ENCODE results near the gene GAL3ST1. TPM values are rescaled to one million over a fixed set of nuclear protein-coding genes. Genes with fewer than 3 reads are reported as not detected.

Gene GAL3ST1
- polyA plus RNA-seq, 1 of the 3 experiments (the other 2 are of a cell fraction) = not detected

GRCh38 chr22:30610299-30610698 is 35.8 kb upstream of the GAL3ST1 start:
- peaks cover 4% of the 10 kb centered on the region for H3F3A ChIP-seq (replicated peaks; ENCODE audit: insufficient read depth)
- no peaks in the 10 kb centered on the region for H3K27me3 ChIP-seq (ENCODE audit: insufficient read depth)
- H3K36me3 ChIP-seq (replicated peaks in 1 of 2; ENCODE audit: control insufficient read depth in 1 of 2, insufficient read depth in 2 of 2, low read length in 1 of 2) = no peaks in the 10 kb centered on the region
- H3K4me3 ChIP-seq (ENCODE audit: low read depth in 2 of 2, low read length in 1 of 2) = no peak overlapping the region
- ChIA-PET CTCF (interaction anchor here (1.1 kb wide), 1 partner anchor 24 kb away, joined by 3 read pairs; no protein-coding TSS in a partner anchor), POLR2A (no interaction called here)
- no peaks in the 10 kb centered on the region for H3K9me2 ChIP-seq
- WGBS (ENCODE audit: low lambda C conversion rate) = 72% methylated on average over 7 of the region's 7 CpGs
- no peaks in the 10 kb centered on the region for H3K9me3 ChIP-seq
- TF ChIP-seq TAF1 (IDR thresholded peaks at IDR 0.05; ENCODE audit: borderline replicate concordance, low read depth, low read length) (no peak), CHD2 (IDR thresholded peaks at IDR 0.05; ENCODE audit: low read length, partially characterized antibody) (no peak), NFIC (IDR thresholded peaks at IDR 0.05; ENCODE audit: borderline replicate concordance) (no peak), MXI1 (IDR thresholded peaks at IDR 0.05; ENCODE audit: low read depth, low read length) (no peak), RXRA (IDR thresholded peaks at IDR 0.05; ENCODE audit: borderline replicate concordance, low read depth) (no peak), SIN3A (IDR thresholded peaks at IDR 0.05; ENCODE audit: borderline replicate concordance, low read depth, low read length) (no peak), YY1 (IDR thresholded peaks at IDR 0.05; ENCODE audit: low read depth) (no peak), POLR2AphosphoS5 (IDR thresholded peaks at IDR 0.05; ENCODE audit: low read depth, low read length) (no peak), TCF12 (IDR thresholded peaks at IDR 0.05) (no peak), FOSL2 (IDR thresholded peaks at IDR 0.05; ENCODE audit: borderline replicate concordance, low read depth) (no peak), MAX (IDR thresholded peaks at IDR 0.05; ENCODE audit: low read depth) (no peak), ZBTB33 (IDR thresholded peaks at IDR 0.05; ENCODE audit: borderline replicate concordance, low read depth) (no peak), RCOR1 (IDR thresholded peaks at IDR 0.05; ENCODE audit: low read length) (no peak), ELF1 (IDR thresholded peaks at IDR 0.05) (no peak), TEAD4 (IDR thresholded peaks at IDR 0.05; ENCODE audit: borderline replicate concordance, insufficient read depth) (no peak), NRF1 (IDR thresholded peaks at IDR 0.05; ENCODE audit: low read depth, low read length) (no peak), FOXJ3 (CRISPR knock-in tag; IDR thresholded peaks at IDR 0.05) (no peak), EP300 (IDR thresholded peaks at IDR 0.05; ENCODE audit: borderline replicate concordance in 1 of 2, low read depth in 1 of 2, low read length in 1 of 2) (no peak)
- TF ChIP-seq, protein P1, sequence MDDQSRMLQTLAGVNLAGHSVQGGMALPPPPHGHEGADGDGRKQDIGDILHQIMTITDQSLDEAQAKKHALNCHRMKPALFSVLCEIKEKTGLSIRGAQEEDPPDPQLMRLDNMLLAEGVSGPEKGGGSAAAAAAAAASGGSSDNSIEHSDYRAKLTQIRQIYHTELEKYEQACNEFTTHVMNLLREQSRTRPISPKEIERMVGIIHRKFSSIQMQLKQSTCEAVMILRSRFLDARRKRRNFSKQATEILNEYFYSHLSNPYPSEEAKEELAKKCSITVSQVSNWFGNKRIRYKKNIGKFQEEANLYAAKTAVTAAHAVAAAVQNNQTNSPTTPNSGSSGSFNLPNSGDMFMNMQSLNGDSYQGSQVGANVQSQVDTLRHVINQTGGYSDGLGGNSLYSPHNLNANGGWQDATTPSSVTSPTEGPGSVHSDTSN (IDR thresholded peaks at IDR 0.05) = no peak
- TF ChIP-seq, protein P2, sequence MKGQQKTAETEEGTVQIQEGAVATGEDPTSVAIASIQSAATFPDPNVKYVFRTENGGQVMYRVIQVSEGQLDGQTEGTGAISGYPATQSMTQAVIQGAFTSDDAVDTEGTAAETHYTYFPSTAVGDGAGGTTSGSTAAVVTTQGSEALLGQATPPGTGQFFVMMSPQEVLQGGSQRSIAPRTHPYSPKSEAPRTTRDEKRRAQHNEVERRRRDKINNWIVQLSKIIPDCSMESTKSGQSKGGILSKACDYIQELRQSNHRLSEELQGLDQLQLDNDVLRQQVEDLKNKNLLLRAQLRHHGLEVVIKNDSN (IDR thresholded peaks at IDR 0.05; ENCODE audit: borderline replicate concordance, low read depth) = no peak
- DNase-seq = no peak
- H3K27ac ChIP-seq (ENCODE audit: low read depth in 2 of 2, low read length in 1 of 2) = no peak overlapping the region
- H3K4me2 ChIP-seq = no peak overlapping the region
- H3K79me2 ChIP-seq (ENCODE audit: insufficient read depth) = no peaks in the 10 kb centered on the region
- H3K4me1 ChIP-seq (ENCODE audit: control insufficient read depth in 1 of 2, insufficient read depth in 2 of 2, low read depth in 1 of 2, low read length in 1 of 2) = peaks cover 10 to 15% of the 10 kb centered on the region in 2 experiments; a peak in 2 of 4 replicates
- no peak overlapping the region for H3K9ac ChIP-seq
- no peak overlapping the region for H2AFZ ChIP-seq (ENCODE audit: low read depth)
- no peaks in the 10 kb centered on the region for H4K20me1 ChIP-seq (ENCODE audit: insufficient read depth)
